ENCODE measurements around the gene FOLR1.
"Not testable (repeated sequence)": the region's sequence is repeated elsewhere in the genome, so short reads cannot be mapped to it uniquely, and the experiment has no call there.

GRCh38 chr11:72164187-72164586, 27.8 kb upstream of the FOLR1 start:
- TF ChIP-seq EZH2 (IDR thresholded peaks at IDR 0.05; ENCODE audit: low read length, missing control alignments); CTCF (conservative IDR thresholded peaks at IDR 0.05 in 1 of 2, IDR thresholded peaks at IDR 0.05 in 1 of 2; ENCODE audit: low read depth in 1 of 2, low read length in 2 of 2): not testable (repeated sequence)
